Stromal cell of bone marrow (primary cell): Measurements from ENCODE around the gene GUK1.
"Not testable (repeated sequence)": the region's sequence is repeated elsewhere in the genome, so short reads cannot be mapped to it uniquely, and the experiment has no call there.

Experiments
- DNase-seq: peaks from one replicate; pipeline ENCODE4 v3.0.0-alpha.2; 2012; ENCODE audit warnings: low read depth

GUK1 gene

GRCh38 chr1:228177183-228177475 is 37.0 kb downstream of the GUK1 start:
- no peak for DNase-seq

- DNase-seq: no peak
Measured at GRCh38 chr1:228177721-228178710, 37.9 kb downstream of the GUK1 start.

- no peak for DNase-seq
Measured at GRCh38 chr1:228178737-228179684, 38.9 kb downstream of the GUK1 start.

GRCh38 chr1:228180271-228180958 is 40.3 kb downstream of the GUK1 start:
- no peak for DNase-seq

GRCh38 chr1:228180959-228181644 is 41.0 kb downstream of the GUK1 start:
- no peak for DNase-seq

- no peak for DNase-seq
Measured at GRCh38 chr1:228181645-228182034, 41.6 kb downstream of the GUK1 start.

- DNase-seq: no peak
Measured at GRCh38 chr1:228182296-228183030, 42.4 kb downstream of the GUK1 start.

GRCh38 chr1:228184152-228184551 is 44.1 kb downstream of the GUK1 start:
- no peak for DNase-seq

- no peak for DNase-seq
Measured at GRCh38 chr1:228185641-228185965, 45.5 kb downstream of the GUK1 start.

- not testable (repeated sequence) for DNase-seq
Measured at GRCh38 chr1:228188249-228188648, 48.2 kb downstream of the GUK1 start.

- DNase-seq: no peak
Measured at GRCh38 chr1:228190182-228190581, 50.1 kb downstream of the GUK1 start.

- DNase-seq: no peak
Measured at GRCh38 chr1:228190778-228191177, 50.7 kb downstream of the GUK1 start.

- no peak for DNase-seq
Measured at GRCh38 chr1:228194436-228194835, 54.4 kb downstream of the GUK1 start.

- DNase-seq: no peak
Measured at GRCh38 chr1:228194921-228195812, 55.1 kb downstream of the GUK1 start.

- DNase-seq: no peak
Measured at GRCh38 chr1:228197555-228198147, 57.6 kb downstream of the GUK1 start.
